Lower leg skin (tissue), 4 donors: Measurements from ENCODE around the gene COMMD4. TPM values are rescaled to one million over a fixed set of nuclear protein-coding genes. Genes with fewer than 3 reads are reported as not detected.
A peak's percentile ranks its signal among the peaks of the same experiment; 100 is the strongest.
"Not testable (repeated sequence)": the region's sequence is repeated elsewhere in the genome, so short reads cannot be mapped to it uniquely, and the experiment has no call there.

Source experiments
- DNase-seq, 2 donors: peaks; one replicate each; pipeline ENCODE4 v3.0.0-alpha.2; 2019; ENCODE audit warnings: low spot score in 2 of 2
- H3K4me3 ChIP-seq: fragments of 200-600 bp; sonication (generic); 2 replicates; pipeline ENCODE4 v1.5.1; 2017; ENCODE audit warnings: mild to moderate bottlenecking, low read depth; ENCODE audit not compliant: poor library complexity, severe bottlenecking
- POLR2A ChIP-seq, 2 donors: fragments of 450-650 bp; IDR thresholded peaks; one replicate each; pipeline ENCODE4 v1.6.1; 2016 to 2017; ENCODE audit warnings: antibody characterized with exemption in 2 of 2, mild to moderate bottlenecking in 1 of 2, moderate library complexity in 1 of 2
- WGBS, 2 donors: methylation state at CpG; one replicate each; pipeline ENCODE4 v1.1.5; 2018; 5-methylcytosine and 5-hydroxymethylcytosine counted together
- intact Hi-C: fragments of 100-400 bp; cut with DNase I; formaldehyde crosslinking; loops from one replicate; pipeline ENCODE4 v1.15.0; 2023; ENCODE audit warnings: low total_unique reads
- total RNA-seq, 4 donors: library from RNA; depleted of rRNA; stranded (reverse); fragments of >200 nt; gene quantifications; one replicate each; pipeline ENCODE4 v1.1.0, GENCODE V29; 2016
- TF ChIP-seq, protein P1 (sequence below), 3 donors: fragments of 450-650 bp; IDR thresholded peaks; one replicate each; pipeline ENCODE4 v1.5.1; 2016; ENCODE audit warnings: antibody characterized with exemption in 3 of 3, mild to moderate bottlenecking in 3 of 3, moderate library complexity in 2 of 3

COMMD4 gene
- 10 to 100 TPM; 45.5 to 65.5 (median 56.4) TPM for total RNA-seq

DNA sequence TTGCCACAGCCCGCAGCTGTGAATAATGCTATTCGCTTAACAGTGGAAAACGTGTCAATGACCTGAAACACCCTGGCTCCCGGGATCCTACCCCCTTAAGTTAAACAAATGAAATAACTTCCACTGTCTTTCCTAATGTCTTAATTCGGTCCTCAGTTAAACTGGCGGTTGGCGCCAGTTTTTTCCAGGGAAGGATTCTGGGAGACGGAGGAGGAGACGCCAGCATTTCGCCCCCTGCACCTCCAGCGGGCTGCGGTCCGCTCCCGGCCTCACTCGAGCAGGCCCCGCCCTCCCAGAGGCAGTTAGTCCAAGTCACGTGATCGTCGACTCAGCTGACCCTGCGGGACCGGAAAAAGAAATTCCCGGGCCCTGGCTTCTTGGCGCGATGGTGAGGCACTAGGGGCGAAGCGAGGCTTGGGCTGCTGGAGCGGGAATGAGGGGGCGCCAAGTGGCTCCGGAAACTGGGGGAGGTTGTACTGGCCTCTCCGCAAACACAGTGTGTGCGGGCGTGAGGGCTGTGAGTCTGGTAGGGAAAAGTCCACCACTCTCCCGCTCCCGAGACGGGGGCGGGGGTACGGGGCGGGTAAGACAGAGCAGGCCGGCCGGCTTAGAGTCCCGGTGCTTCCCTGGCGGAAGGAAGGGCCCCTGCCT lies at the start of gene COMMD4:
COMMD4 (plus strand) TSS at position 359 of the 651 bp plus-strand sequence; CDS start at position 386, 27 bp downstream.
- DNase-seq, result peak; percentile 94 to 99
- WGBS, 2 donors, result 1% methylated on average over 28 to 42 of the region's 42 CpGs
- TF ChIP-seq, protein P1, sequence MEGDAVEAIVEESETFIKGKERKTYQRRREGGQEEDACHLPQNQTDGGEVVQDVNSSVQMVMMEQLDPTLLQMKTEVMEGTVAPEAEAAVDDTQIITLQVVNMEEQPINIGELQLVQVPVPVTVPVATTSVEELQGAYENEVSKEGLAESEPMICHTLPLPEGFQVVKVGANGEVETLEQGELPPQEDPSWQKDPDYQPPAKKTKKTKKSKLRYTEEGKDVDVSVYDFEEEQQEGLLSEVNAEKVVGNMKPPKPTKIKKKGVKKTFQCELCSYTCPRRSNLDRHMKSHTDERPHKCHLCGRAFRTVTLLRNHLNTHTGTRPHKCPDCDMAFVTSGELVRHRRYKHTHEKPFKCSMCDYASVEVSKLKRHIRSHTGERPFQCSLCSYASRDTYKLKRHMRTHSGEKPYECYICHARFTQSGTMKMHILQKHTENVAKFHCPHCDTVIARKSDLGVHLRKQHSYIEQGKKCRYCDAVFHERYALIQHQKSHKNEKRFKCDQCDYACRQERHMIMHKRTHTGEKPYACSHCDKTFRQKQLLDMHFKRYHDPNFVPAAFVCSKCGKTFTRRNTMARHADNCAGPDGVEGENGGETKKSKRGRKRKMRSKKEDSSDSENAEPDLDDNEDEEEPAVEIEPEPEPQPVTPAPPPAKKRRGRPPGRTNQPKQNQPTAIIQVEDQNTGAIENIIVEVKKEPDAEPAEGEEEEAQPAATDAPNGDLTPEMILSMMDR (IDR thresholded peaks at IDR 0.05), result no peak
- no peak for TF ChIP-seq POLR2A (IDR thresholded peaks at IDR 0.05)
- H3K4me3 ChIP-seq, result peak within 1 kb of the TSS; percentile 65
- intact Hi-C loops, result no loop called here

GRCh38 chr15:75293660-75294059 lies 42.2 kb upstream of the COMMD4 start:
- DNase-seq, result peak in 1 of 2 donors; percentile 50
- WGBS, 2 donors, result no CpG with 5 or more reads among the region's 18 CpGs

DNA sequence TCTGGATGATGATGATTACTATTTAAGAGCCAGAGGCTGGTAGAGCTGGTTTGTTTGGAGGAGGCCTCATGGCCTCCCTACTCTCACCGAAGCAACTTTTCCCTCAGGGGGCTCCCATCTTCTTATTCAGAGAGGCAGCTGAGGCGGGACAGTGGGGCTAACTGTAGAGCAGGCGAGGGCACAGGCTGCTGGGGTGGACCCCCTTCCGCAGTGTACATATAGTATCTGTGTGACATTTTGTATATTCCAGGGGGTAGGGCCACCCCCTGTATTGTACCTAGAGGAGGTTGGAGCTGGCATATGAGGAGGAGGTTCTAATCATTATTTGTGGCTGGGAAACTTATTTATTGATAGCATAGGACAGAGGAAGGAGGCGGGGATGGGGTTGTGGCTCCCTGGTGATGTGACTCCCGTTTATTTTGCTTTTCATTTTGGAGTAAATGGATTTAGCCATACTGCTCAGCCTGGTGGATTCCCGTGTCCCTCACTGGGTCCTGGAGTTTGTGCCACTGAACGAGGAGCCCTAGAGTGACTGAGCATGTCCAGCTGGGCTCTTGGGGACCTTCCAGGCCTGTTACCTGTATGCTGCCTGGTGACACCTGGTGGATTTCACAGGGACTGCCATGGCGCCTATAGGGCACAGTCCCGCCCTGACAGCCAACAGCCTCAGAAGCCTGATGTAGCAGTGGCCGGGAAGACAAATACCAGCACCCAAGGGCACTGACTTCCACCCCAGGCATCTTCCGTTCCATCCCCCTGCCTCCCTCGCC lies 37.1 kb upstream of the COMMD4 start:
- not testable (repeated sequence) for DNase-seq

More at GRCh38 chr15:75293660-75294059, 42.2 kb upstream of the COMMD4 start:
- intact Hi-C loops, H3K4me3 ChIP-seq: not testable (repeated sequence)

GRCh38 chr15:75299311-75299688 lies 36.6 kb upstream of the COMMD4 start:
- DNase-seq, result peak in 1 of 2 donors; percentile 89
- intact Hi-C loops, H3K4me3 ChIP-seq: not testable (repeated sequence)
- 0 to 23% methylated on average over 4 to 6 of the region's 6 CpGs for WGBS, 2 donors

More for the DNA sequence above, 37.1 kb upstream of the COMMD4 start:
- 72 to 77% methylated on average over 5 to 6 of the region's 13 CpGs for WGBS, 2 donors
- intact Hi-C loops, H3K4me3 ChIP-seq: not testable (repeated sequence)

- 65 to 73% methylated on average over 6 of the region's 6 CpGs for WGBS, 2 donors
- intact Hi-C loops, H3K4me3 ChIP-seq, DNase-seq: not testable (repeated sequence)
Observed at GRCh38 chr15:75300026-75300425, 35.8 kb upstream of the COMMD4 start.

- intact Hi-C loops, result no loop called here
- 95 to 98% methylated on average over 9 of the region's 9 CpGs for WGBS, 2 donors
- DNase-seq, result no peak
- no peak for TF ChIP-seq POLR2A (IDR thresholded peaks at IDR 0.05)
- TF ChIP-seq, protein P1 (IDR thresholded peaks at IDR 0.05), result no peak
- H3K4me3 ChIP-seq, result no peak overlapping the region
Observed at GRCh38 chr15:75302318-75302717, 33.5 kb upstream of the COMMD4 start.

DNA sequence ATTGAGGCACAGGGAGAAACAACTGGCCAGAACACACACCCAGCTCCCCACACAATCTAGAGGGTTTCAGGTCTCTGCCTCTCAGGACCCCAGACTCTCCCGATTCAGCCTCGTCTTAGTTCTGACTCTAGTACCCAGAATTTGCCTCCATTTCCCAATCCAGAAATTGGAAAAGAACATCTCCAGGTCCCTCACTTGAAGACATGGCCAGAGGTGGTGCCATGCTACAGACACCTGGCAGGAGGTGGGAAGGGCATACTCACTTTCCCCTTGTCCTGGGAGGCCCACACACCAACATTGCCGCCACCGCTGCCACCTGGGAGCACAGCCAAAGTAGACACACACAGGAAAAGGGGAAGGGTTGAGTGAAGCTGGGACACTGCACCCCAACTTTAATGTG lies 33.1 kb upstream of the COMMD4 start:
- DNase-seq, intact Hi-C loops, H3K4me3 ChIP-seq: not testable (repeated sequence)
- WGBS, 2 donors, result 86 to 95% methylated on average over 4 of the region's 4 CpGs

GRCh38 chr15:75306188-75306587 lies 29.7 kb upstream of the COMMD4 start:
- no peak for TF ChIP-seq POLR2A (IDR thresholded peaks at IDR 0.05)
- TF ChIP-seq, protein P1 (IDR thresholded peaks at IDR 0.05), result no peak
- DNase-seq, result no peak
- intact Hi-C loops, result no loop called here
- H3K4me3 ChIP-seq, result no peak overlapping the region
- 59 to 60% methylated on average over 3 of the region's 3 CpGs for WGBS, 2 donors
